NCI-H82 treated with DMSO at 0.1 percent for 48 hours (cell line): ENCODE measurements around the gene HEPN1.
A peak's percentile ranks its signal among the peaks of the same experiment; 100 is the strongest.
"Not testable (repeated sequence)": the region's sequence is repeated elsewhere in the genome, so short reads cannot be mapped to it uniquely, and the experiment has no call there.

Source experiments
- DNase-seq: peaks from one replicate; lab custom pipeline; 2025; ENCODE audit not compliant: unreplicated experiment; lab: John Stamatoyannopoulos, UW

Gene HEPN1

DNA sequence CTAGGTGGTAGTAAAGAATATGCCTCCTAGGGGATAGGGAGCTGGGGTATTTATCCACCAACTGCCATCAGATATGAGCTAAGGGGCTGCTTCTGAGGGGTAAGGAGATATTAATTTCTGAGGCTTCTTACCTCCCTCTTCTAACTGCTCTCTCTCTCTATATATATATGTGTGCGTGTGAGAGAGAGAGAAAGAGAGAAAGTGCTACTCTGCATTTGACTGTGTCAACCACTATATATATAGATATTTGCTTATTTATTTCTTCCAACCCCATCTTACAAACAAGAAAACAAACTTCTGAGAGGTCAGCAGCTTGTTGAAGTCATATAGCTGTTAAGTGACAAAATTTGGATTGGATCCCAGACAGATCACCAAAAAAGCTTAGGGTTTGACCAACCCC, 22.7 kb downstream of the HEPN1 start:
- no peak for DNase-seq

DNA sequence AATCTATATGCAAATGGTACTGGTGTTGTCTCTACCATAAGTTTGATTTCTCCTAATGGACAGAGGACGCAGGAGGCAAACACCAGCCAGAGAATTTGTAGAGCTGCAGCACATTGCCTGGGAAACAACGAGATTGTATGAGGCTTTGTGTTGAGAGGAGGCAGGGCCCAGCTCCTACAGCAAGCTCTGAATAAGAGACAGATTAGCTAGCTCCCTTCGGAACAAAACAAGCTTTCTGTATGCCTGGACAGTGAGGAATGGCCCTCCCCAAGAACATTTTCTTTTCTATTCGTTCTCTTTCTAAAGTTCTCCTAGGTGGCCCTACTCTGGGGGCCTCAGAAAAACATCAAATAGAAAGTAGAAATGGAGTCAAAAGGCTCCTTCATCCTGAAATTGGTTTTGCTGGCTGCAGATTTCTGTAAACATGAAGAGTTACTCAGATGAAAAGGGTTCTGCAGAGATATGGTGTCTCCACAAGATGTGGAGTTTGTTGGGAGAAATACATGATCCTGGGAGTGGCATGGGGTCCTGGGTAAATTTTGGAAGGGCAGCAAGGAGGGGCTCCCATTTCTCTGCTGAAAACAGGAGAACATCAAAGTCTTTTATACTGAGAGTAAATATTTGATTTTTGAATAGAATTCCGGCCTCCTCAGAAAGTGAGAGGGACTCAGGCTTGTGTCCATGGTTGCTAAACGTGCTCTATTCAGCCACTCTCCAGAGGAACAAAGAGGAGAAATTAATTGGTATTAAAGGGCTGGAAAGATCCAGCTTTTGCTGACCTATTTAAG, 23.6 kb downstream of the HEPN1 start:
- no peak for DNase-seq

DNA sequence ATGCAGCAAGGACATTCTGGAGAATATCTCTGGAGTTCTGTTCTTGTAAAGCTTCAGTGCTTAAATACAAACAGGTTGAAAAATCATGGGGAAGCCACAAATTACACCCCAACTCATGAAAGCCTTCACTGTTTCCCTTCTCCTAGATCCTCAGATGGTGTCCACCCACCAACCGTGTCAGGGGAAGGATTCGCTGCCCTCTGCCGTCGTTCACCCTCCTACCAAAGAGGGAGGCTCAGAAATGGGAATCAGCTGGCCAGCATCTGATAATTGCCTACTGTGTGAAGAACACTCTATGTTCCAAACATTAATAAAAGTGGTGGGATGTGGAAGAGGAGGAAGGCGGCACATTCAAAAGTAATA, 24.2 kb downstream of the HEPN1 start:
- DNase-seq = no peak

DNA sequence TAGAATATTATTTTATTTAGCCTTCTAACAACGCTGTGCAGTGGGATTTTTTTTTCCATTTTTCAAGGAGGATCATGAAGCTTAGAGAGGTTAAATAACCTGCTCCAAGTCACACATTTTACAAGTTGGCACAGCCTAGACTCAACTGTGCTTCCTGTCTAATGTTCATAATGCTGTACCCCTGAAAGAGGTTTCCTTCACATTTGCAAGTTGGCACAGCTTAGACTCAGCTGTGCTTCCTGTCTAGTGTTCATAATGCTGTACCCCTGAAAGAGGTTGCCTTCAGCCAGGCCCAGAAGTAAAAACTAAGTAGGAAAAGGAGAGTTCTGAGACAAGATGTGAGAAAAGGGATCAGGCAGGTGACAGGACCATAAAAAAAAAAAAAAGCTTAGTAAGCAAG, 24.7 kb downstream of the HEPN1 start:
- no peak for DNase-seq

DNA sequence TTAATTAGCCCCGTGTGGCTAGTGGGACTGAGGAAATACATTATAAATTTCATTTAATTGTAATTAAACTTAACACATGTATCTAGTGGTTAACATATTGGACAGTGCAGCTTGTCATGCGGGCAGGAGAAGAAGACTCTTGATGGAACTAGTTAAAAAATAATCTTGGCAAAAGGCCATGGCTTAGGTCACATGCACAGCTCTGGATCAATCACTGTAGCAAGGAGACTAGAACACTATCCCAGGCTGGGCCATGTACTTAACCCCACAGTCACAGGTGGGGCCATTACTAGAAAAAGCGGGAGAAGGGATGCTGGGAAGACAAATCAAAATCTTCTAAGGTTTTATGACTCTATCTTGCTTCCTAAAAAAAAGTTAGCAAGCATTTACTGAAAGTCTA, 25.5 kb downstream of the HEPN1 start:
- no peak for DNase-seq

DNA sequence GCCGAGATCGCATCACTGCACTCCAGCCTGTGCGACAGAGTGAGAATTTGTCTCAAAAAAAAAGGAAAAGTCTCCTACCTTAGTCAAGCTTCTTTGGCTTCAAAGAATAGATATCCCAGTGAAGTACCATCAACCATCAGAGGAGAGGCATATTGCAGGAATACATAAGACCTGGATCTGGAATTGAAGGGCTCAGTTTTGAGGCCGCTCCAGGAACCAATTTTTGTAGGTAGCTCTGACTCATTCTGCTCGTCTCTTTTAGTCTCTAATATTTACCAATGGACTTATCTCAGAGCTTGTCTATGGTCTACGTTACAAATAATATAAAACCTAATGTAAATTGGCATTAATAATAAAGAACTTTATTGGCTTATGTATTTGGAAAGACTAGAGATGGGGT, 26.8 kb downstream of the HEPN1 start:
- DNase-seq = no peak

- no peak for DNase-seq
Measured at GRCh38 chr11:124946735-124947141, 27.7 kb downstream of the HEPN1 start.

DNA sequence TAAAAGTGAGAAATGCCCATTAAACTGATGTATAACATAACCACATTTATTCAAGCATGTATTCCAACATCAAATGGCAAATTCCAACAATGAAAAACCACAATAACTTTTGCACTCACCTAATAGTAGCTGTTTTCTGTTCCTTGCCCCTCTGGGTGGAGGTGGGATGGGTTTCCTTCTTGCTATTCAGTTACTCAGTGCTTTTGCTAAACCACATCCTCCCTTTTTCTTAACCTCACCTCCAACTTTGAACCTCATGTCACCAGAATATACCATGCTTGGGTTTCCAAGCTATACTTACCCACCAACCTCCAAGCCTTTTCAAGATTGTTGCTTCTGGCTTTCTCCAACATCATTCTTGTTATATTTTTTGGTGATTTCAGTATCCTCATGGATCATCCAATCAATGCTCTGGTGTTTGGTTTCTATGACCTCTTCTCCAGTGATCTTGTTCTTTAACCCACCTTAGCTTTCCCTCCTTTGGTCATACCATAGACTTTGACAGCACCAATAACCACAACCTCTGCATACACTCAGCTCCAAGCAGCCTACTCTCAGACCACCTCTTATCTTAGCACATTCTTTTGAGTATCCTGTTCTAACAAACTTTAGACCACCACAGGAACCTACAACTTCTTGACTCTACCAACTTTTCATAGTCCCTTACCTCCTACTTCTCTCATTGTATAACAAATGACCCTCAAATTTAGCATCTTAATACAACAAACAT, 31.7 kb downstream of the HEPN1 start:
- DNase-seq = no peak

- DNase-seq = no peak
Measured at GRCh38 chr11:124951341-124951740, 32.3 kb downstream of the HEPN1 start.

DNA sequence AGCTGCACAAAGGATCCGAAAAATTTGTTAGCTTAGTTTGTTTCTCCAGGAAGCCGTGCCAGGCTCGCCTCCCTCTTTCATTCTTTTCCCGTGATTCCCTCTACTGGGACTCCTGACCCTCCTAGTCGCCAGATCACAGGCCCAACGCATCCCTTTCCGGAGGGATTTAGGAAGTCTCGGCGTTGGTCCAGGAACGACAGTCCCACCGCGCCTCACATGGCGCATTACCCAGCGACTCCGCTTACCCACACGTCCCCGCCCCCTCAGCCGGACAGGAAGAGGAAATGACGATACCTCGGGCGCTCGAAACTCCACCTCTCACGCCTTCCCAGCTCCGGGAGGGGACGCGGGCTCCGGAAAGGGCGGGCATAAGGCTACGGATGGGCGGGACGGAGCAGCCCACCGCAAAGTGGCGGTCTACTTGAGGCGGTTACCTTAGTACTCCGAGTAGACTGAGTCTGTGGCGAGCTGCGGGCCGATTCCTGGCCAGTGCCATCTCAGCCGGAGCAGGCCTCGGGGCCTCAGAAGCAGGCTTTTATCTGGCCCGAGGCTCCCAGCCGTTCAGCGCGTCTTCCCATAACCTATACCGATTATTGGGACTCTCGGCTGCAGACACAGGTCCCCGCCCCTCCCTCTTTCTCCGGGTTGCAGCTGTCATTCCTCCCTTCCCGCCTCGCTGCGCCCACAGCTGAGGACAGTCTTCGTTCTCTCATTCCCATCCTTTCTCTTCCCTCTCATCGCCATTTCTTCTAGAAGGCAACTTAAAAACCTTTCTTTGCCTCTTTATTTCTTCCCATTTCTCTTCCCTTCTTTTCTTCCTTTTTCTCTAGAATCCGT, 34.9 kb downstream of the HEPN1 start, which contains the start of gene CCDC15:
Gene CCDC15 (plus strand): TSS at position 450 of the 837 bp plus-strand sequence. CDS start 531 bp downstream, outside the sequence.
- DNase-seq = peak; percentile 91

- no peak for DNase-seq
Measured at GRCh38 chr11:124954590-124954955, 35.5 kb downstream of the HEPN1 start.

GRCh38 chr11:124955035-124955434, 36.0 kb downstream of the HEPN1 start:
- no peak for DNase-seq

DNA sequence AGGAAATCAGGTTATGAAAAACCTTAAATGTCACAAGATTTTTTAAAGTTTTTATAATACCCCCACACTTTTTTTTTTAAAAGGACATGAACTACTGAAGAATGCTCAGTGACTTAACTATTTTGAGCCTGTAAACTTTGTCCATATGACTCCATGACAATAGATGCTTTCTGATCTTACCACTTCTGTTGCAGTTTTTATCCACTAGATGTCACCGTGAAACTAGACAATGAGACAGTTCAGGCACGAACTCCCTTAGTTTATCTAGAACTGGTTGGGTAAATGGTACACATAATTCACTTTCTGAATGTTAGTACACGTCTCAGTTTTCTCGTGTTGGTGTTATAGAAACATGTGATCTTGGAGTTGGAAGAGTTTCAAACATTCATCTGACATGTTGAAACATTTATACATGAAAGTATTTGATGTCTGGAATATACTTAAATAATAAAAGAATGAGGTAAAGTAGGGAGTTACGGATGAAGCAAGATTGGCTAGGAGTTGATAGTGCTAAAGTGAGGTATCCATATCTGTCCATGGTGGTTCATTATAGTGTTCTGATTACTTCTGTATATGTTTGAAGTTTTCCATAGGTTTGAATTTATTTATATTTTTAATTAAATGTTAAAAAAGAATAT, 43.0 kb downstream of the HEPN1 start:
- DNase-seq = no peak

GRCh38 chr11:124968197-124968596, 49.1 kb downstream of the HEPN1 start:
- not testable (repeated sequence) for DNase-seq
